ENCODE measurements around the gene CORT.
A peak's percentile ranks its signal among the peaks of the same experiment; 100 is the strongest.

CORT gene

GRCh38 chr1:10474613-10475507 lies 25.0 kb downstream of the CORT start, which contains the start of gene PEX14:
Gene PEX14 (plus strand): TSS chr1:10474950. CDS start chr1:10474967, 17 bp downstream.
- peak; percentile 56 to 69 for DNase-seq (ENCODE audit: low read depth in 2 of 2)

GRCh38 chr1:10475510-10475909 lies 25.7 kb downstream of the CORT start:
- DNase-seq (ENCODE audit: low read depth in 2 of 2) = no peak

GRCh38 chr1:10479296-10479695 lies 29.5 kb downstream of the CORT start:
- no peak for DNase-seq (ENCODE audit: low read depth in 2 of 2)

- DNase-seq (ENCODE audit: low read depth in 2 of 2) = no peak
Observed at GRCh38 chr1:10480614-10481013, 30.8 kb downstream of the CORT start.

- DNase-seq (ENCODE audit: low read depth in 2 of 2) = no peak
Observed at GRCh38 chr1:10484521-10484920, 34.7 kb downstream of the CORT start.

- DNase-seq (ENCODE audit: low read depth in 2 of 2) = no peak
Observed at GRCh38 chr1:10489291-10490055, 39.6 kb downstream of the CORT start.

- no peak for DNase-seq (ENCODE audit: low read depth in 2 of 2)
Observed at GRCh38 chr1:10490286-10490970, 40.6 kb downstream of the CORT start.

GRCh38 chr1:10494418-10494753 lies 44.6 kb downstream of the CORT start:
- DNase-seq (ENCODE audit: low read depth in 2 of 2) = no peak

GRCh38 chr1:10494754-10495474 lies 45.1 kb downstream of the CORT start:
- peak; percentile 66 to 68 for DNase-seq (ENCODE audit: low read depth in 2 of 2)

- no peak for DNase-seq (ENCODE audit: low read depth in 2 of 2)
Observed at GRCh38 chr1:10495475-10495817, 45.6 kb downstream of the CORT start.

- no peak for DNase-seq (ENCODE audit: low read depth in 2 of 2)
Observed at GRCh38 chr1:10495952-10496351, 46.1 kb downstream of the CORT start.

- DNase-seq (ENCODE audit: low read depth in 2 of 2) = no peak
Observed at GRCh38 chr1:10497109-10497508, 47.3 kb downstream of the CORT start.

GRCh38 chr1:10498231-10498630 lies 48.4 kb downstream of the CORT start:
- DNase-seq (ENCODE audit: low read depth in 2 of 2) = no peak
